SKM-1 (cell line): ENCODE measurements around the gene FBXW5.

Experiments used
- DNase-seq: peaks from one replicate; lab custom pipeline; 2025; ENCODE audit not compliant: unreplicated experiment; lab: John Stamatoyannopoulos, UW

Gene FBXW5

GRCh38 chr9:136944519-136945332 lies at the start of gene FBXW5, which contains the start of gene C8G:
Gene FBXW5, minus strand, starts transcription at chr9:136944738. Its CDS starts 655 bp downstream, at chr9:136944083.
Gene C8G, plus strand, starts transcription at chr9:136945243. Its CDS starts 78 bp downstream, at chr9:136945321.
- peak; percentile 88 for DNase-seq

DNA sequence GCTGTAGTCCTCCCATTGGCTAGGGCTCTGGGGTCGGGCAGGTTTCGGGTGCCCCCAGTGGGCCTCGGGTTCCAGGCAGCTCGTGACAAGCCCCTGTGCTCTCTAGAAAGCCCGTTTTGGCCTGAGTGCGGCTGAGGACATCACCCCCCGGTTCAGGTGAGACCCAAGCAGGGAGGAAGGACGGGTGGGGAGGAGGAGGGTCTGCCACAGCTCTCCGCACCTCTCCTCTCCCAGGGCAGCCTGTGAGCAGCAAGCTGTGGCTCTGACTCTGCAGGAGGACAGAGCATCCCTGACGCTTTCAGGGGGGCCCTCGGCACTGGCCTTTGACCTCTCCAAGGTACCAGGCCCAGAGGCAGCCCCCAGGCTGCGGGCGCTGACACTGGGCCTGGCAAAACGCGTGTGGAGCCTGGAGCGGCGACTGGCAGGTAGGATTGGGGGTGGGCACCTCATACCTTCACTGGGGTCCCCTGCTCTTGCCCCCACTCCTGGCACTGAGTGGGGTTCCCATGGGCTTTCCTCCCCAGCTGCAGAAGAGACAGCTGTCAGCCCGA lies 48.4 kb upstream of the FBXW5 start:
- no peak for DNase-seq

- DNase-seq = peak; percentile 85
Measured at GRCh38 chr9:136991993-136992818, 47.7 kb upstream of the FBXW5 start, which contains the start of gene PAXX. Gene PAXX, plus strand, starts transcription at chr9:136992422. Its CDS starts 22 bp downstream, at chr9:136992444.

GRCh38 chr9:136990242-136990911 lies 45.8 kb upstream of the FBXW5 start:
- no peak for DNase-seq

DNA sequence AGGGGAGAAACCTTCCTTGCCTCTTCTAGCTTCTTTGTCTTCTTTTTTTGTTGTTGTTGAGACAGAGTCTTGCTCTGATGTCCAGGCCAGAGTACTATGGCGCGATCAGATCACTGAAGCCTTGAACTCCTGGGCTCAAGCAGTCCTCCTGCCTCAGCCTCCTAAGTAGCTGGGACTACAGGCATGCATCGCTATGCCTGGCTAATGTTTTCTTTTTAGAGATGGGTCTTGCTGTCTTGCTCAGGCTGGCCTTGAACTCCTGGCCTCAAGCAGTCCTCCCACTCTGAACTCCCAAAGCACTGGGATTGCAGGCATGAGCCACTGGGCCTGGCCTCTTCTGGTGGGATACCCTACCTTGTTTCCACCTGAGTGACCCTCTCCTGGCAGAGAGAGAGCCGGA lies 44.3 kb upstream of the FBXW5 start:
- no peak for DNase-seq

GRCh38 chr9:136985853-136986252 lies 41.3 kb upstream of the FBXW5 start:
- DNase-seq = no peak

GRCh38 chr9:136985027-136985602 lies 40.6 kb upstream of the FBXW5 start:
- DNase-seq = no peak

- no peak for DNase-seq
Measured at GRCh38 chr9:136984464-136985026, 40.0 kb upstream of the FBXW5 start.

DNA sequence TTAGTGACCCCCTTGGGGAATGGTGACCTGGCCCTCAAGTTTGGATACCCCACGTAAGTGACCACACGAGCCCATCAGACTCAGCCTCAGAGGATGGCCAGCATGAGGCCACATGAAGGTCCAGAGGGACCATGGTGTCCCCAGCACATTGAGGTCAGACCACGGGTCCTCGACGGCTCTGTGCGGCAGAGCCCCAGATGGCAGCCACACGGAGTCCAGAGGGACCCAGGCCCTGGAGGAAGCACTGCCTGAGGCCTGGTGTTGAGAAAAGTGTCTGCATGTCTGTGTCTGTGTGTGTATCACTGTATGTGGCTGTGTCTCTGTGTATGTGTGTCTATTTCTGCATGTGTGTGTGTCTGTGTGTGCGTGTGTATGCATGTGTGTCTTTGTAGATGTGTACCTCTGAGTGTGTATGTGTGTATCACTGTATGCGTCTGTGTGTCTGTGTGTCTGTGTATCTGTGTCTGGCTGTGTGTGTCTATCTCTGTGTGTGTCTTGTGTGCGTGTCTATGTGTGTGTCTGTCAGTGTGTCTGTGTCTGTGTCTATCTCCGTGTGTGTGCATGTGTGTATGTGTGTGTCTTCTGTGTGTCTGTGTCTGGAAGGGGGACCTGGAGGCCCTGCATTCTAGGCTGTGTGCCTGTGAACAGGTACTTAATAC lies 39.2 kb upstream of the FBXW5 start:
- DNase-seq = no peak

GRCh38 chr9:136983167-136983566 lies 38.6 kb upstream of the FBXW5 start:
- no peak for DNase-seq

DNA sequence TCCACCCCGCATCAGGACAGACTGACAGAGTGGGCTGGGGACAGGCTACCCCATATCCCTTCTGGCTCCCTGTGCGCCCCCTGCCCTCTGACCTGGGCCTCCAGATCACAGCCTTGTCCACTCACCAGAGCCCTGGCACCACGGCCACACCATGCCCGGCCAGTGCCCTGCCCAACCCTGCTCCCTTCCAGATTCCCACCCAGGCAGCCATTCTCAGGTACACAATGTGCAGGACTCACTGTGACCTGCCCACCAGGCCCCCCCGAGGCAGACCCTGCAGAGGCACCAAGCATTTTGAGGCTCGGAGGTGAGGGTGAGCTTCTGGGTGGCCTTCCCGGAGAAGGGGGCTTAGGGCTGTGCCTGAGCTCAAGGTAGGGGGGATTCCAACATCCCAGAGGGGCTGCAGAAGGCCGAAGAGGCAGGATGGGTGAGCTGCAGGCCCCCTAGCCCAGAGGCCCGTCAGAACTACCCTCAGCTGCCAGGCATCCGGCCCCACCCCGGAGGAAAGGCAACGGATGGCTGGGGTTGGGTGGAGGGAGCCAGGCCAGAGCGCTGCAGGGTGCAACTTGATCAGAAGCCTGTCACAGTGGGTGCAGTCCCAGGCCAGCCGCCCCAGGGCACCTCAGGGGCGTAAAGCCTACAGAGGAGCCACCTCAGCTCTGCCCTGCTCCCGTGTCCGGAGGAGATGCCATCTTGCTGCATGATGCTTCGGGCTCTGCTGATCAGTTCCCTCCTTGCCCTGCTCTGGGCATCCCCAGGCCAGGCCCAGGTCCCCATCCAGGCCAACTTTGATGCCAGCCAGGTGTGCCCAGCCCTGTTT lies 37.9 kb upstream of the FBXW5 start, which contains the start of gene LCNL1:
LCNL1 (plus strand) TSS at position 762 of the 820 bp plus-strand sequence. CDS start 594 bp downstream, outside the sequence.
- no peak for DNase-seq

DNA sequence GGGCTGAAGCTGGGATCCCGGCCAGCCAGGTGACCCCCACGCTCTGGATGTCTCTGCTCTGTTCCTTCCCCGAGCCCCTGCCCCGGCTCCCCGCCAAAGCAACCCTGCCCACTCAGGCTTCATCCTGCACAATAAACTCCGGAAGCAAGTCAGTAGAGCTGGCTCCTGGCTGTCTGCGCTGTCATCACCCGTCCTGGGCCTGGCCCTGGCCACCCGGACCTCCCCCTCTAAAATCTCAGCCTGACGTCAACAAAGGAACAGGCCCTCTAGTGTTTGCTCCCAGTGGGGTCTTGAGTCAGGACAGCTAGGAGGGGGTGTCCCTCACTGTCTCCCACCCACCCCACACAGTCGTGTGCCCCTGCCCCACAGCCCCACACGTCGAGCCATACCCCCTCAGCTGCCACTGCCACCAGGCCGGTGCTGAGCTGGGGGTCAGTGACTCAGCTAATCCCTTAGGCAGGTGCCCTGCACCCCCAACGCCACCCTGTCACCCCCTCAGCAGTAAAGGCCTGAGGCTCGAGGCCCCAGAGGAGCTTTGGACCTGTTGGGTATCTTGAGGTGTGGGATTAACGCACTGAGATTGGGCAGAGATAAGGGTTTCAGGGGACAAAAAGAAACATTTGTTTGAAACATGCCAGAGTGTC lies 37.2 kb upstream of the FBXW5 start:
- no peak for DNase-seq

DNA sequence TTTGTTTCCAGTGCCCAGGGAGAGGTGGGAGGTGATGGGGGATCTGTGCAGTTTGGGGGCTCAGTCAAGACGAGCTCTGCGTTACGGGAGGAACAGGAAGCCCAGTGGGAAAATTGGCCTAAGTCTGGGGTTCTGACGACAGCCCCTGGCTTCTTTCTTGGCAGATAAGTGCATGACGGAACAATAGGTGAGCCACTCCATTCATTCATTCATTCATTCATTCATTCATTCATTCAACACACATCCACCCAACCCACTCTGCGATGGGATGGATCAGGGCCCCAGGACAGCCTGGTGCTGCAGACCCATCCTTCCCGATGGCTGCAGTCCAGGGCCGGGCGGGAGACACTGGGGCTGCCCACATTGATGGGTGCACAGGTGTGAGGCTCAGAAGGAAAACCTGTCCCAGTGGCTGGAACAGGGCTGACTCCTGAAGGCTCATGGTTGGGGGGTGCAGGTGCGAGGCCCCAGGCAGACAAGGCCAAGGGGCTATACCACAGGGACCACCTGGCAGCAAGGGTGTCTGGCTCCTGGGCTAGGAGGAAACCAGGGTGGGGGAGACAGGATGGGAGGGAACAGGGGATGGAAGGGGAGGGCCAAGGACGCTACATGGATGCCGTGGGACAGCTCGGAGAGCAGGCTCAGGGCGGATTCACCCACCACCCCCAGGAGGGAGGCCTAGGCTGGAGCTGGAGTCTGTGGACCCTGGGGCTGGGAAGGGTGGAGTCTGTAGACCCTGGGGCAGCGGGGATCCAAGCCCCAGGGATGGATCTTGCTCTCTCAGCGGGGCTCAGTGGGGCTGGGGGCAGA lies 36.3 kb upstream of the FBXW5 start:
- DNase-seq = no peak

DNA sequence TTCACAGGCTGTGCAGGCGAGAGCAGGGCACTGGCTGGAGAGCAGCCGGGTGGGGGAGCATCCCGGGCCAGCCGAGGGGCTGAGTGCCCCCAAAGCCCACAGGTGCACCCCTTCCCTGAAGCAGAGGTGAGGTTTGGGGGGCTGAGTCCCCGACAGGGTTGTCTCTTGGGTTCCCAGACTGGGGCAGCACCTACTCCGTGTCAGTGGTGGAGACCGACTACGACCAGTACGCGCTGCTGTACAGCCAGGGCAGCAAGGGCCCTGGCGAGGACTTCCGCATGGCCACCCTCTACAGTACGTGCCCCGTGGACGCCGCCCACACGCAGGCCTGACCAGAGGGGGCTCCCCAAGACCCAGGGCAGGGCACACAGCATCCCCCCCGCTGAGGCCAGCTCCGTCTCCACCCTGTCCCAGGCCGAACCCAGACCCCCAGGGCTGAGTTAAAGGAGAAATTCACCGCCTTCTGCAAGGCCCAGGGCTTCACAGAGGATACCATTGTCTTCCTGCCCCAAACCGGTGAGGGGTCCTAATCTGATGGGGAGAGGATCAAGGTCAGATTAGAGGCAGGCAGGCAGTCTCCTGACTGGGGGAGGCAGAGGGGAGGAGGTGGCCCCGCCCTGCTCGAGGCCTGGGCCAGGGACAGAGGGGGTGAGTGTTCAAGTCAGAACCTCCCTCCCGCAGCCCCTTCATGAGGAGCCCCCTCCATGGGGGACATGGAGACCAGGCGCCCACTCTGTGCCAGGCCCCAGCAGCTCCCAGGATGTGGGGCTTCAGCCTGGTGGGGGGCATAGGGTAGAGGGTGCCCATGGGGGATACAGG lies 35.4 kb upstream of the FBXW5 start:
- no peak for DNase-seq

GRCh38 chr9:136978865-136979544 lies 34.5 kb upstream of the FBXW5 start:
- no peak for DNase-seq
